Mucosa of rectum (tissue), 2 donors: ENCODE results near the gene FMO3.

Experiments
- H3K27ac ChIP-seq, 2 donors: one replicate each; pipeline ENCODE4 v1.7.0; 2013; ENCODE audit warnings: inconsistent platforms in 2 of 2, low read depth in 2 of 2, low read length in 2 of 2
- H3K27me3 ChIP-seq, 2 donors: one replicate each; pipeline ENCODE4 v1.7.0; 2013; ENCODE audit warnings: low read length in 2 of 2; ENCODE audit not compliant: control insufficient read depth in 2 of 2, insufficient read depth in 2 of 2
- H3K36me3 ChIP-seq, 2 donors: one replicate each; pipeline ENCODE4 v1.7.0; 2013; ENCODE audit warnings: low read length in 2 of 2; ENCODE audit not compliant: control insufficient read depth in 2 of 2, insufficient read depth in 2 of 2
- H3K4me1 ChIP-seq, 2 donors: one replicate each; pipeline ENCODE4 v1.7.0; 2013; ENCODE audit warnings: low read length in 2 of 2, mild to moderate bottlenecking in 1 of 2; ENCODE audit not compliant: control insufficient read depth in 2 of 2, insufficient read depth in 2 of 2
- H3K4me3 ChIP-seq, 2 donors: one replicate each; pipeline ENCODE4 v1.7.0; 2013; ENCODE audit warnings: low read length in 2 of 2
- H3K9ac ChIP-seq, 2 donors: one replicate each; pipeline ENCODE4 v1.7.0; 2013; ENCODE audit warnings: low read length in 2 of 2, low read depth in 1 of 2, mild to moderate bottlenecking in 1 of 2
- H3K9me3 ChIP-seq, 2 donors: one replicate each; pipeline ENCODE4 v1.7.0; 2013; ENCODE audit warnings: low read length in 2 of 2; ENCODE audit not compliant: control insufficient read depth in 2 of 2
- donor health status: healthy.
- donor health status: Normal muscosa, but diverticular disease.

The FMO3 gene

DNA sequence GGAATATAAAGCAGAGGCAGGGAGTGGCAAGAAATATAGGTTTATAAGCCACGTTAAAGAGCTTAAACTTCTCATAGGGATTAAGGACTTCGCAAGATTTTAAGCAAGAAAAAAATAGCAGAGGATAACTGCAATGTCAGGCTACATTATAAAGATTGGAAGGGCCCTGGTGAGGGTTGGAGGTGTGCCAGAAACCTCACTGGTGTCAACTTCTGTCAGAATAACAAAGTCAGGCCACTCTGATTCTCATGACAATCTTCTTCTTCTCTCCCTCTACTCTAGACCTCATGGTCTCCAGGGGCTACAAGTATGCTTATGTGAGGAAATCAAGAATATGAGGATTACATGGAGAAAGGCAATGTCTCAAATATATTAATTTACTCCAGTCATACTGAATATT, 61.8 kb downstream of the FMO3 start:
- H3K27ac ChIP-seq, result no peak overlapping the region
- no peak overlapping the region for H3K4me3 ChIP-seq
- no peaks in the 10 kb centered on the region for H3K36me3 ChIP-seq
- H3K9ac ChIP-seq, result no peak overlapping the region
- no peaks in the 10 kb centered on the region for H3K27me3 ChIP-seq
- H3K4me1 ChIP-seq, result no peaks in the 10 kb centered on the region
- no peaks in the 10 kb centered on the region for H3K9me3 ChIP-seq

GRCh38 chr1:171155484-171155883, 64.8 kb downstream of the FMO3 start:
- Histone ChIP-seq H3K9ac (no peak overlapping the region), H3K27ac (no peak overlapping the region), H3K36me3 (no peaks in the 10 kb centered on the region), H3K4me1 (no peaks in the 10 kb centered on the region), H3K4me3 (no peak overlapping the region), H3K9me3 (no peaks in the 10 kb centered on the region), H3K27me3 (no peaks in the 10 kb centered on the region)

DNA sequence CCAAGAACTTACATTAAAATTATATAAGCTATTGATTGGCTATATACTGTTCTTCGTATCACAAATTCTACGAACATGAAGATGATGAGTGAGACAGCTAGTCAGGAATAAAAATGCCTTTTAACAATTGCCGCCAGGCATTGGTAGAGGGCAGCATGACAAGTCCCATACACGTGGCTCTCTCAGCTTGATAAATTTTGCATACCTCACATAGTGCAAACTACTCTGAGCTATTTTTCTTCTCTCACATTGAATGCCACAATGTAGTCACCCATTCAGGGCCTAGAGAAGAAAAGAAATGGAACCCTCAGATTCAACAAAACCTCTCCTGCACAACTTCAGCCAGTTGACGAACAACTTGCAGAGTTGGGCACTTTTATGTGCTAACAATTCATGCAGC, 67.4 kb downstream of the FMO3 start:
- no peaks in the 10 kb centered on the region for H3K36me3 ChIP-seq
- H3K27ac ChIP-seq, result no peak overlapping the region
- peaks cover 0 to 5% of the 10 kb centered on the region in 2 donors for H3K4me1 ChIP-seq
- H3K4me3 ChIP-seq, result no peak overlapping the region
- H3K9me3 ChIP-seq, result no peaks in the 10 kb centered on the region
- H3K9ac ChIP-seq, result no peak overlapping the region
- H3K27me3 ChIP-seq, result no peaks in the 10 kb centered on the region

- H3K36me3 ChIP-seq, result no peaks in the 10 kb centered on the region
- no peak overlapping the region for H3K4me3 ChIP-seq
- no peaks in the 10 kb centered on the region for H3K27me3 ChIP-seq
- peaks cover 0 to 5% of the 10 kb centered on the region in 2 donors for H3K4me1 ChIP-seq
- H3K9me3 ChIP-seq, result no peaks in the 10 kb centered on the region
- no peak overlapping the region for H3K27ac ChIP-seq
- H3K9ac ChIP-seq, result no peak overlapping the region
These were observed 67.8 kb downstream of the FMO3 start for GRCh38 chr1:171158551-171158950.

- no peaks in the 10 kb centered on the region for H3K9me3 ChIP-seq
- no peaks in the 10 kb centered on the region for H3K27me3 ChIP-seq
- no peak overlapping the region for H3K27ac ChIP-seq
- no peak overlapping the region for H3K9ac ChIP-seq
- H3K36me3 ChIP-seq, result no peaks in the 10 kb centered on the region
- H3K4me3 ChIP-seq, result no peak overlapping the region
- H3K4me1 ChIP-seq, result peaks cover 0 to 5% of the 10 kb centered on the region in 2 donors
These were observed 68.4 kb downstream of the FMO3 start for GRCh38 chr1:171159148-171159547.

- H3K27me3 ChIP-seq, result no peaks in the 10 kb centered on the region
- peaks cover 0 to 5% of the 10 kb centered on the region in 2 donors for H3K4me1 ChIP-seq
- H3K9ac ChIP-seq, result no peak overlapping the region
- no peak overlapping the region for H3K27ac ChIP-seq
- H3K4me3 ChIP-seq, result no peak overlapping the region
- H3K36me3 ChIP-seq, result no peaks in the 10 kb centered on the region
- no peaks in the 10 kb centered on the region for H3K9me3 ChIP-seq
These were observed 69.5 kb downstream of the FMO3 start for GRCh38 chr1:171160211-171160610.

DNA sequence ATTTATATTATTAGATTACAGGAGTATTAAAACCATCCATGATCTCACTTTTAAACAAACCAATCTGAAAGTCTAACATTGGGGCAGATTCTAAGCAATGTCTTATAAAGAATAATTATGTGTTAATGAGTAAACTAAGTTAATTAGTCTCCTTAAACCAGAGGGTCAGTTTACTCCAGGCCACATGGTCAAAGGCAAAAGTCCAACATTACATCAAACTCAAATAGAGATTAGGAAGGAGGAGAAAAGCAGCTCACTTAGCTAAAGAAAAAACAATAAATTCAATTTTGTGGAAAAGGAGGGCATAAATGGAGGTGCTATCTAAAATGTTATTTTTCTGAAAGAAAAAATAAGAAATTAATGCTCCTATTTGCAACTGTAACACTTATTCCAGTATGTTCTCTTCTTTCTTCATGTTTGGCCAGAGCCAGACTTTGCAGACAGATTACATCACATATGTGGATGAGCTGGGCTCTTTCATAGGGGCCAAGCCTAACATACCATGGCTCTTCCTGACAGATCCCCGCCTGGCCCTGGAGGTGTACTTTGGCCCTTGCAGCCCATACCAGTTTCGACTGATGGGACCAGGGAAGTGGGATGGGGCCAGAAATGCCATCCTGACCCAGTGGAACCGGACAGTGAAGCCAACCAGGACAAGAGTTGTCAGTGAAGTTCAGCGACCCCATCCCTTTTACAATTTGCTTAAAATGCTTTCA, 70.1 kb downstream of the FMO3 start:
- Histone ChIP-seq H3K9ac (no peak overlapping the region), H3K27ac (no peak overlapping the region), H3K36me3 (no peaks in the 10 kb centered on the region)

GRCh38 chr1:171161431-171161830, 70.7 kb downstream of the FMO3 start:
- peaks cover 0 to 5% of the 10 kb centered on the region in 2 donors for H3K4me1 ChIP-seq
- no peaks in the 10 kb centered on the region for H3K36me3 ChIP-seq
- no peak overlapping the region for H3K9ac ChIP-seq
- H3K9me3 ChIP-seq, result no peaks in the 10 kb centered on the region
- no peak overlapping the region for H3K27ac ChIP-seq
- no peak overlapping the region for H3K4me3 ChIP-seq
- no peaks in the 10 kb centered on the region for H3K27me3 ChIP-seq

More for the DNA sequence above, 70.1 kb downstream of the FMO3 start:
- Histone ChIP-seq H3K4me3 (no peak overlapping the region), H3K27me3 (no peaks in the 10 kb centered on the region), H3K9me3 (no peaks in the 10 kb centered on the region), H3K4me1 (peaks cover 0 to 5% of the 10 kb centered on the region in 2 donors)

DNA sequence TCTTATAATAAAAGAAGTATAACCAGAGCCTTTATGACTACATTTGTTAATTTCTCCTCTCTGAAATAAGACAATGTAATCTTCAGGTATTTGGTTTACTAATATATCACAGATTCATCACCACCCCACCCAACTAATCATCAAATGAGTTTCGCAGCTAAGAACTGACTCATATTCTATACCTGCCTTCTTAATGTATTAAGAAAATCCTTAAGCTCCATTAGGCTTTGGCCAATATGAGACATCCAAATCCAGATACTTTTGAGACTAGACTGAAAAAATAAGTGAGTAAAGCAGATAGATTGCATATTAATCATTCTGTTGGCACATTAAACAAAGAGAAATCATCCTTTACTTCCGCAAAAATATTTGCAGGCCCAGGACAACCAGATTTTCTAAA, 75.7 kb downstream of the FMO3 start:
- no peaks in the 10 kb centered on the region for H3K4me1 ChIP-seq
- no peaks in the 10 kb centered on the region for H3K27me3 ChIP-seq
- H3K4me3 ChIP-seq, result no peak overlapping the region
- H3K36me3 ChIP-seq, result no peaks in the 10 kb centered on the region
- H3K27ac ChIP-seq, result no peak overlapping the region
- H3K9me3 ChIP-seq, result no peaks in the 10 kb centered on the region
- H3K9ac ChIP-seq, result no peak overlapping the region
